GM18498 (cell line): ENCODE measurements around the gene THAP11.

Experiments
- ATAC-seq: cut with Tn5 transposase; IDR thresholded peaks from one replicate; pipeline ENCODE4 v1.9.1; 2021; ENCODE audit warnings: mild to moderate bottlenecking, moderate library complexity; ENCODE audit not compliant: unreplicated experiment

The THAP11 gene

GRCh38 chr16:67882374-67883145, 40.4 kb downstream of the THAP11 start:
- no peak for ATAC-seq

- ATAC-seq = no peak
Measured at GRCh38 chr16:67883146-67883871, 41.2 kb downstream of the THAP11 start.

- ATAC-seq = no peak
Measured at GRCh38 chr16:67883872-67884261, 41.7 kb downstream of the THAP11 start.

- no peak for ATAC-seq
Measured at GRCh38 chr16:67884684-67885083, 42.6 kb downstream of the THAP11 start, which contains the start of gene NRN1L. Gene NRN1L, plus strand, starts transcription at chr16:67884885. Its CDS starts 19 bp downstream, at chr16:67884904.

GRCh38 chr16:67885545-67885944, 43.4 kb downstream of the THAP11 start:
- ATAC-seq = no peak

- ATAC-seq = no peak
Measured at GRCh38 chr16:67885976-67886375, 43.9 kb downstream of the THAP11 start.

GRCh38 chr16:67886387-67886786, 44.3 kb downstream of the THAP11 start:
- no peak for ATAC-seq

GRCh38 chr16:67888331-67888730, 46.2 kb downstream of the THAP11 start:
- no peak for ATAC-seq

- no peak for ATAC-seq
Measured at GRCh38 chr16:67892375-67892774, 50.3 kb downstream of the THAP11 start.

- peak; percentile 92 for ATAC-seq
Measured at GRCh38 chr16:67892899-67893742, 51.0 kb downstream of the THAP11 start, which contains the start of gene PSKH1. Gene PSKH1, plus strand, starts transcription at chr16:67893254. Its CDS starts 15,496 bp downstream, at chr16:67908750.
